K562 (cell line): ENCODE data around the gene NOTO. TPM values are rescaled to one million over a fixed set of nuclear protein-coding genes. Genes with fewer than 3 reads are reported as not detected.

Source experiments
- ATAC-seq: fragments of 200-7000 bp; cut with Tn5 transposase; 3 replicates; pipeline ENCODE4 v1.9.1; 2020; ENCODE audit warnings: moderate library complexity
- BruUV-seq: library from RNA; stranded (reverse); fragments of 400-500 nt; replicated peaks from 2 replicates; lab custom pipeline; 2021; lab: Mats Ljungman, UMichigan
- CTCF ChIA-PET: fragments of 300-600 bp; formaldehyde crosslinking; extraction: SDS; loops from one replicate; lab custom pipeline; 2021; ENCODE audit warnings: low intra/inter-chr PET ratio; lab: Yijun Ruan, JAX
- POLR2A ChIA-PET: fragments of 300-600, 350-650 bp; sonication (Branson Sonifier 250); formaldehyde crosslinking; extraction: SDS; loops from one replicate; lab custom pipeline; 2021; ENCODE audit warnings: antibody characterized with exemption, inconsistent platforms; lab: Yijun Ruan, JAX
- DNase-seq, 4 experiments: peaks; one replicate each; pipeline versions ENCODE4 v3.0.0 to v3.0.0-alpha.2; 2011 to 2018; ENCODE audit warnings: low spot score in 3 of 4, mixed read lengths in 3 of 4; ENCODE audit errors: extremely low read depth in 1 of 4
- FAIRE-seq: peaks from 2 replicates; lab custom pipeline; 2011; peaks lifted over from hg19 to GRCh38; lab: Jason Lieb, UNC
- H2AFZ ChIP-seq: 2 replicates; pipeline ENCODE4 v1.6.0; 2011; ENCODE audit warnings: low read depth, low read length, control low read depth, inconsistent platforms
- H3K27ac ChIP-seq: fragments of 200-600 bp; 3 replicates; pipeline ENCODE4 v1.8.0; 2011; ENCODE audit warnings: low read depth, mild to moderate bottlenecking, control low read depth, inconsistent platforms, low read length, moderate library complexity, mixed read lengths; ENCODE audit errors: extremely low read depth
- H3K27me3 ChIP-seq, 2 experiments: fragments of 300-600 bp in 1 of 2; 2 replicates in 1 of 2; 3 replicates in 1 of 2; pipeline versions ENCODE4 v1.6.0 to v1.8.0; 2011; ENCODE audit warnings: inconsistent platforms in 2 of 2, low read length in 2 of 2, mild to moderate bottlenecking in 1 of 2, mixed read lengths in 1 of 2, moderate library complexity in 1 of 2; ENCODE audit not compliant: control insufficient read depth in 2 of 2, insufficient read depth in 2 of 2
- H3K36me3 ChIP-seq: fragments of 300-600 bp; 3 replicates; pipeline ENCODE4 v1.8.0; 2011; ENCODE audit warnings: mild to moderate bottlenecking, low read length, inconsistent platforms; ENCODE audit not compliant: control insufficient read depth, insufficient read depth
- H3K4me1 ChIP-seq, 2 experiments: fragments of 200-600 bp in 1 of 2; replicated peaks in 1 of 2; 2 replicates in 1 of 2; 3 replicates in 1 of 2; pipeline versions ENCODE4 v1.5.1 to v1.8.0; 2011; ENCODE audit warnings: inconsistent platforms in 2 of 2, low read length in 2 of 2, mild to moderate bottlenecking in 1 of 2, mixed read lengths in 1 of 2, moderate library complexity in 1 of 2; ENCODE audit not compliant: control insufficient read depth in 2 of 2, insufficient read depth in 2 of 2
- H3K4me2 ChIP-seq: 2 replicates; pipeline ENCODE4 v1.6.1; 2011; ENCODE audit warnings: low read length, control low read depth, inconsistent platforms, mixed read lengths; ENCODE audit not compliant: insufficient read depth
- H3K4me3 ChIP-seq: fragments of 200-600 bp; sonication (generic), shearing (Covaris generic); 2 replicates; pipeline ENCODE4 v1.5.1; 2016; ENCODE audit warnings: control low read depth, inconsistent platforms
- H3K79me2 ChIP-seq: fragments of 200-600 bp; 3 replicates; pipeline ENCODE4 v1.8.0; 2011; ENCODE audit warnings: low read length, inconsistent platforms; ENCODE audit not compliant: control insufficient read depth, insufficient read depth
- H3K9ac ChIP-seq, 2 experiments: 2 replicates each; pipeline versions ENCODE4 v1.6.0 to v1.6.1; 2011; ENCODE audit warnings: low read depth in 2 of 2, low read length in 2 of 2, control low read depth in 1 of 2, inconsistent platforms in 1 of 2, mild to moderate bottlenecking in 1 of 2, mixed read lengths in 1 of 2; ENCODE audit not compliant: insufficient read depth in 1 of 2
- H3K9me1 ChIP-seq: one replicate; pipeline ENCODE4 v1.6.0; 2011; ENCODE audit warnings: inconsistent platforms, mild to moderate bottlenecking, low read length, moderate library complexity; ENCODE audit not compliant: control insufficient read depth, insufficient read depth
- H3K9me3 ChIP-seq: replicated peaks from 2 replicates; pipeline ENCODE4 v1.5.1; 2011; ENCODE audit warnings: low read depth, low read length, inconsistent platforms; ENCODE audit not compliant: control insufficient read depth, insufficient read depth
- H4K20me1 ChIP-seq: replicated peaks from 2 replicates; pipeline ENCODE4 v1.6.1; 2011; ENCODE audit warnings: low read length, inconsistent platforms, mixed read lengths; ENCODE audit not compliant: control insufficient read depth, insufficient read depth
- ATF1 ChIP-seq, 2 experiments: fragments of 450-650 bp in 1 of 2; IDR thresholded peaks; 2 replicates each; pipeline ENCODE4 v1.6.1; 2016; ENCODE audit warnings: missing compliant biosample characterization in 1 of 2, missing genetic modification characterization in 1 of 2
- ATF7 ChIP-seq: fragments of 450-650 bp; IDR thresholded peaks from 2 replicates; pipeline ENCODE4 v1.7.1; 2014; ENCODE audit warnings: mild to moderate bottlenecking, moderate library complexity
- FIP1L1 ChIP-seq: fragments of 200-400 bp; formaldehyde crosslinking; IDR thresholded peaks from 2 replicates; pipeline ENCODE4 v1.6.1; 2018; ENCODE audit warnings: mild to moderate bottlenecking, low read depth, low read length; ENCODE audit not compliant: poor library complexity, severe bottlenecking
- RBFOX2 ChIP-seq: fragments of 200-400 bp; formaldehyde crosslinking; IDR thresholded peaks from 2 replicates; pipeline ENCODE4 v1.6.1; 2017; ENCODE audit warnings: low read depth, mild to moderate bottlenecking, low read length, moderate library complexity
- YBX1 ChIP-seq: fragments of 450-650 bp; IDR thresholded peaks from 2 replicates; pipeline ENCODE4 v1.7.1; 2016; ENCODE audit warnings: mild to moderate bottlenecking
- ZNF408 ChIP-seq: fragments of 250-450 bp; sonication (Bioruptor Pico); IDR thresholded peaks from 2 replicates; pipeline ENCODE4 v1.4.0; 2020; ENCODE audit warnings: low read depth, mild to moderate bottlenecking, moderate library complexity
- WGBS: fragments of 100-300 bp; shearing (Covaris generic); methylation state at CpG from one replicate; pipeline ENCODE4 v1.1.6; 2016; ENCODE audit warnings: low coverage, mixed read lengths; ENCODE audit not compliant: insufficient coverage; ENCODE audit errors: missing lambda C conversion rate; 5-methylcytosine and 5-hydroxymethylcytosine counted together
- in situ Hi-C: fragments of 300-500 bp; cut with MboI; formaldehyde crosslinking; loops from 4 replicates; pipeline ENCODE4 v1.15.0; 2018; ENCODE audit warnings: inconsistent platforms, mixed read lengths
- intact Hi-C: fragments of 100-400 bp; cut with micrococcal nuclease; formaldehyde crosslinking; loops from 2 replicates; pipeline ENCODE4 v1.14.2; 2022
- polyA plus RNA-seq, 8 experiments: library from polyadenylated mRNA; depleted of rRNA in 4 of 8; stranded (reverse) in 5 of 8; unstranded in 3 of 8; fragments of >200 nt; fragmentation: Nextera tagmentation in 2 of 8; fragmentation: Illumina TruSeq in 1 of 8; extraction: Ambion mirVana in 2 of 8; extraction: Trizol in 1 of 8; gene quantifications; 2 replicates each; pipeline versions ENCODE4 v1.2.1 to v1.2.3, GENCODE V29; 2011 to 2014; ENCODE audit warnings: inconsistent platforms in 1 of 8, missing spikeins in 1 of 8
- total RNA-seq, 7 experiments: library from RNA; depleted of rRNA in 6 of 7; stranded (reverse); fragments of >200 nt in 6 of 7; fragmentation: Illumina TruSeq in 2 of 7; extraction: Trizol in 2 of 7; gene quantifications; 2 replicates each; pipeline versions ENCODE4 v1.2.1 to v1.2.3, GENCODE V29; 2011 to 2021; ENCODE audit warnings: low replicate concordance in 1 of 7

NOTO gene
- total and polyA plus RNA-seq, 9 of the 15 experiments (the other 6 are each of a cell fraction or from before 2014, with no cell fraction given), result not detected

DNA sequence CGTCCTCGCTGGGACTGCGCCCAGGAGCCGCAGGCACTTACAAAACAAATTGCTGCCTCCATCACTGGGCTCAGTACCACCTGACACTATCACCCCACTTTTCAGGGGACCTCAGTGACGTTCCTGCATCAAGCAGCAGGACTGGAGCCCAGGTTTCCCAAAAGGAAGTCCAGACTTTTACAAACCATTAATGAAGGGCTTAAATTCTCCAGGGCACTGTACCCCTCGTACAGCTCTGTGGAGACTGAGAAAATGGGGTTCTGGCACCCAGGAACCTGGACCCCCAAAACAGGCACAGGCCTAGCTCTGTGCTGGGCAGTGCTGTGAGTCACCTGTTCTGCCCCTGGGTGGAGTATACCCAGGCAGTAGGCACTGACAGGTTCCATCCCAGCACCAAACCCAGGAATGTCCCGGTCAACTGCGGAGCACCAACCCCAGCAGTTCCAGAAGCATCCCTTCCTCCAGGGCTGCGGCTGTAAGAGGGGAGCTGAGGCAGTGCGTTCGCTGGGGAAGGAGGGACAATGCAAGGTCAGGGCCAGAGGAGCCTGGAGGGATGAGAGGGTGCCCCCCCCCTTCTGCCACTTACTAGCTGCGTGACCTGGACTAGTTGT, 24.6 kb upstream of the NOTO start:
- H3K4me2 ChIP-seq, result peak overlapping the region; percentile 2; the same call in 1 of the 2 replicates
- in situ Hi-C loops (no loop called here), intact Hi-C loops (loop anchor here (1.0 to 5.0 kb wide), 7 partner anchors 14 to 405 kb away; no protein-coding TSS in a partner anchor)
- no peak for FAIRE-seq
- H3K27ac ChIP-seq, result no peak overlapping the region
- no peak overlapping the region for H3K9ac ChIP-seq
- POLR2A ChIA-PET, result interaction anchor here (0.6 to 1.0 kb wide), 8 partner anchors 32 to 291 kb away, joined by 3 to 5 read pairs (median 3); partner anchors contain the start of gene SPR
- CTCF ChIA-PET, result interaction anchor here (0.7 to 4.1 kb wide), 14 partner anchors 10 to 1373 kb away, joined by 3 to 56 read pairs (median 5); no protein-coding TSS in a partner anchor
- peak overlapping the region; percentile 37; the same call in 1 of the 2 replicates for H2AFZ ChIP-seq
- WGBS, result 5% methylated on average over 11 of the region's 12 CpGs
- BruUV-seq, result no TSS peak
- H3K79me2 ChIP-seq, result no peaks in the 10 kb centered on the region
- no peak for DNase-seq
- H3K27me3 ChIP-seq, result peaks cover 5 to 30% of the 10 kb centered on the region in 2 experiments; a peak in 4 of 5 replicates
- H3K4me3 ChIP-seq, result no peak overlapping the region
- ATAC-seq, result no peak
- peaks cover 11 to 29% of the 10 kb centered on the region in 2 experiments; a peak in 4 of 5 replicates for H3K4me1 ChIP-seq
- no peak for TF ChIP-seq ZNF408 (CRISPR knock-in tag)
- TF ChIP-seq ATF1 (CRISPR knock-in tag; IDR thresholded peaks at IDR 0.05), result no peak
- 0 out of 2 replicates have a peak, but pooled peaks have one; percentile 18 for TF ChIP-seq ATF1 (tag; IDR thresholded peaks at IDR 0.05)
- TF ChIP-seq ATF7, result 0 out of 2 replicates have a peak, but pooled peaks have one; percentile 2
- TF ChIP-seq FIP1L1, result peak; percentile 72
- TF ChIP-seq YBX1, result no peak
- peak; percentile 7; the same call in 1 of the 2 replicates for TF ChIP-seq RBFOX2
- TF ChIP-seq, all 486 proteins: peak for 4
- Histone ChIP-seq H4K20me1 (no peaks in the 10 kb centered on the region), H3K9me1 (no peaks in the 10 kb centered on the region), H3K9me3 (no peaks in the 10 kb centered on the region), H3K36me3 (no peaks in the 10 kb centered on the region)
